Measurements from ENCODE around the gene CCDC88C.

DNA sequence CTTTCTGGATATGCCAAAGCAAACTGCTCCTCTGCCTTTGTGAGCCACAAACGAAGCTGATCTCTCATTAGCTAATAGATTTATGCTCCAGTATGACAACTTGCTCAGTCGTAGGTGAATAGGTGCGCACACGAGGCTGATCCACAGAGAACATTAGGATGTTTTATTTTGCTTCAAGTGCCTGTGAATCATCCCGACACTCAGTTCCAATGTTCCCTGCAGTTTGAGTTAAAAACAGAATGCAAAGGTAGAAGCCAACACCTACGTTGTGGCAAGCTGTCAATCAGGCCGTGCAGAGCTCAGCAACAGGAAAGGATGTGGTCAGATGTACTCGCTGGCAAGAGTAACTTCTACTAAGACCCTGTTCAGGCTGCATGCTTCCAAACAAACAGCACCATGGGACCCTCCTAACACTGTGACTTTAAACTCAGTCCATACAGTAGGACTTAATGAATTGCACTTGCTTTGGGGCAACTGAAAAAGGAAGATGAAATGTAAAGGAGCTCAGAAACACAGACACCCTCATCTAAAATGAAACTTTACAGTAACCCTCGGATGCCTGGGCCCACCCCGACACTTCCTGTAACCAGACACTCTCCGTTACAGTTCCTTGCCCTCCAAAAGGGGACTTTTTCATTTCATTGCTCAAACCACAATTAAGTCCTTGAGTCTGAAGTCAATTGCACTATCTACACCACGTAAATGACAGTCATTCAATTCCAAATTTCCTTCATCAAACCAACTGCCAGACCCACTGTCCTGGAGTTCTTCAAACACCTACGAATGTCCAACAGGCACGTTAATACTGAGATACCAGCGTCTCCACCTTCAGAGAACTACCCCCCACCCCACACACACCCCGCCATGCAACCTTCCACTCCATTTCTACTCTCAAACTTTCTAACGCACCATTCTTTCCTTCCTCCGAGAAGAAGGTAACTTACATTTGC, 1.6 kb downstream of the CCDC88C start:
- TF ChIP-seq, protein P1, sequence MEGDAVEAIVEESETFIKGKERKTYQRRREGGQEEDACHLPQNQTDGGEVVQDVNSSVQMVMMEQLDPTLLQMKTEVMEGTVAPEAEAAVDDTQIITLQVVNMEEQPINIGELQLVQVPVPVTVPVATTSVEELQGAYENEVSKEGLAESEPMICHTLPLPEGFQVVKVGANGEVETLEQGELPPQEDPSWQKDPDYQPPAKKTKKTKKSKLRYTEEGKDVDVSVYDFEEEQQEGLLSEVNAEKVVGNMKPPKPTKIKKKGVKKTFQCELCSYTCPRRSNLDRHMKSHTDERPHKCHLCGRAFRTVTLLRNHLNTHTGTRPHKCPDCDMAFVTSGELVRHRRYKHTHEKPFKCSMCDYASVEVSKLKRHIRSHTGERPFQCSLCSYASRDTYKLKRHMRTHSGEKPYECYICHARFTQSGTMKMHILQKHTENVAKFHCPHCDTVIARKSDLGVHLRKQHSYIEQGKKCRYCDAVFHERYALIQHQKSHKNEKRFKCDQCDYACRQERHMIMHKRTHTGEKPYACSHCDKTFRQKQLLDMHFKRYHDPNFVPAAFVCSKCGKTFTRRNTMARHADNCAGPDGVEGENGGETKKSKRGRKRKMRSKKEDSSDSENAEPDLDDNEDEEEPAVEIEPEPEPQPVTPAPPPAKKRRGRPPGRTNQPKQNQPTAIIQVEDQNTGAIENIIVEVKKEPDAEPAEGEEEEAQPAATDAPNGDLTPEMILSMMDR (optimal IDR thresholded peaks at IDR 0.05 in 1 of 3, IDR thresholded peaks at IDR 0.05 in 1 of 3, conservative IDR thresholded peaks at IDR 0.05 in 1 of 3; ENCODE audit: extremely low read depth in 1 of 3, insufficient read depth in 2 of 3, low read length in 3 of 3), result no peak
- TF ChIP-seq EZH2 (IDR thresholded peaks at IDR 0.05; ENCODE audit: low read length), result no peak

Measured in keratinocyte (primary cell).